WTC11 (cell line): Measurements from ENCODE around the gene ADGRG3. TPM values are rescaled to one million over a fixed set of nuclear protein-coding genes. Genes with fewer than 3 reads are reported as not detected.

ENCODE experiments used
- ATAC-seq: fragments of 200-7000 bp; cut with Tn5 transposase; 2 replicates; pipeline ENCODE4 v1.10.0; 2021; ENCODE audit warnings: mild to moderate bottlenecking, moderate library complexity
- CTCF ChIA-PET: fragments of 300-600 bp; sonication (Branson Sonifier 250); formaldehyde crosslinking; loops from one replicate; lab custom pipeline; 2021; ENCODE audit warnings: antibody characterized with exemption; lab: Charles Lee
- POLR2A ChIA-PET: fragments of 350-600 bp; sonication (Branson Sonifier 250); formaldehyde crosslinking; loops from one replicate; lab custom pipeline; 2021; ENCODE audit warnings: antibody characterized with exemption; lab: Charles Lee
- DNase-seq: peaks from one replicate; pipeline ENCODE4 v3.0.0; 2021; ENCODE audit warnings: low spot score
- H3K27ac Mint-ChIP-seq: 2 replicates; pipeline ENCODE4 v1.8.0; 2021; ENCODE audit warnings: mixed read lengths
- H3K27me3 Mint-ChIP-seq: 2 replicates; pipeline ENCODE4 v1.8.0; 2021; ENCODE audit warnings: low read depth, mild to moderate bottlenecking, moderate library complexity, mixed read lengths
- H3K36me3 Mint-ChIP-seq: 2 replicates; pipeline ENCODE4 v1.8.0; 2021; ENCODE audit warnings: mixed read lengths
- H3K4me1 Mint-ChIP-seq: 2 replicates; pipeline ENCODE4 v1.8.0; 2022; ENCODE audit warnings: mixed read lengths
- H3K4me3 Mint-ChIP-seq: 2 replicates; pipeline ENCODE4 v1.8.0; 2021; ENCODE audit warnings: mild to moderate bottlenecking, moderate library complexity, mixed read lengths
- H3K9me3 Mint-ChIP-seq: 2 replicates; pipeline ENCODE4 v1.8.0; 2021; ENCODE audit warnings: mixed read lengths
- FOXK1 ChIP-seq: sonication (generic); formaldehyde crosslinking; IDR thresholded peaks from 2 replicates; pipeline ENCODE4 v1.8.0; 2022; ENCODE audit warnings: mild to moderate bottlenecking, moderate library complexity, missing genetic modification reagents
- IRF2 ChIP-seq: sonication (generic); formaldehyde crosslinking; IDR thresholded peaks from 2 replicates; pipeline ENCODE4 v1.8.0; 2022; ENCODE audit warnings: low read depth, missing genetic modification reagents, borderline replicate concordance
- JUN ChIP-seq: sonication (generic); formaldehyde crosslinking; IDR thresholded peaks from 2 replicates; pipeline ENCODE4 v1.8.0; 2023; ENCODE audit warnings: mild to moderate bottlenecking, missing genetic modification reagents
- KAT7 ChIP-seq: sonication (generic); formaldehyde crosslinking; IDR thresholded peaks from 2 replicates; pipeline ENCODE4 v1.8.1; 2023; ENCODE audit warnings: missing genetic modification reagents, mild to moderate bottlenecking, borderline replicate concordance
- RELA ChIP-seq: sonication (generic); formaldehyde crosslinking; IDR thresholded peaks from 2 replicates; pipeline ENCODE4 v1.8.1; 2022; ENCODE audit warnings: missing genetic modification reagents, mild to moderate bottlenecking, borderline replicate concordance
- ZNF138 ChIP-seq: sonication (generic); formaldehyde crosslinking; conservative IDR thresholded peaks from 2 replicates; pipeline ENCODE4 v1.8.1; 2022; ENCODE audit warnings: mild to moderate bottlenecking, moderate library complexity, missing genetic modification reagents
- ZNF263 ChIP-seq: sonication (generic); formaldehyde crosslinking; IDR thresholded peaks from 2 replicates; pipeline ENCODE4 v1.8.1; 2022; ENCODE audit warnings: low read depth, mild to moderate bottlenecking, moderate library complexity, missing genetic modification reagents
- ZNF671 ChIP-seq: fragments of 250-450 bp; sonication (Bioruptor Pico); IDR thresholded peaks from 2 replicates; pipeline ENCODE4 v1.8.0; 2021; ENCODE audit warnings: mild to moderate bottlenecking
- total RNA-seq: library from RNA; stranded (reverse); gene quantifications from 3 replicates; pipeline ENCODE4 v1.2.3, GENCODE V29; 2021
- TF ChIP-seq, protein P1 (sequence below): sonication (generic); formaldehyde crosslinking; IDR thresholded peaks from 2 replicates; pipeline ENCODE4 v1.8.0; 2022; ENCODE audit warnings: mild to moderate bottlenecking, missing genetic modification reagents
- TF ChIP-seq, protein P2 (sequence below): sonication (generic); formaldehyde crosslinking; IDR thresholded peaks from 2 replicates; pipeline ENCODE4 v1.8.1; 2022; ENCODE audit warnings: low read depth, mild to moderate bottlenecking, moderate library complexity, missing genetic modification reagents, borderline replicate concordance
- TF ChIP-seq, protein P3 (sequence below): sonication (generic); formaldehyde crosslinking; IDR thresholded peaks from 2 replicates; pipeline ENCODE4 v1.8.1; 2023; ENCODE audit warnings: mild to moderate bottlenecking, missing genetic modification reagents, borderline replicate concordance
- TF ChIP-seq, protein P4 (sequence below): sonication (generic); formaldehyde crosslinking; IDR thresholded peaks from 2 replicates; pipeline ENCODE4 v1.8.1; 2023; ENCODE audit warnings: mild to moderate bottlenecking, missing genetic modification reagents, moderate library complexity
- TF ChIP-seq, protein P5 (sequence below): sonication (generic); formaldehyde crosslinking; IDR thresholded peaks from 2 replicates; pipeline ENCODE4 v1.8.1; 2023; ENCODE audit warnings: mild to moderate bottlenecking, missing genetic modification reagents
- TF ChIP-seq, protein P6 (sequence below): sonication (generic); formaldehyde crosslinking; IDR thresholded peaks from 2 replicates; pipeline ENCODE4 v1.8.1; 2023; ENCODE audit warnings: mild to moderate bottlenecking, missing genetic modification reagents, moderate library complexity
- TF ChIP-seq, protein P7 (sequence below): sonication (generic); formaldehyde crosslinking; IDR thresholded peaks from 2 replicates; pipeline ENCODE4 v1.8.0; 2023; ENCODE audit warnings: mild to moderate bottlenecking, missing genetic modification reagents

Gene ADGRG3
- total RNA-seq, 1 experiment from 2014 or later, result 0.44 TPM

DNA sequence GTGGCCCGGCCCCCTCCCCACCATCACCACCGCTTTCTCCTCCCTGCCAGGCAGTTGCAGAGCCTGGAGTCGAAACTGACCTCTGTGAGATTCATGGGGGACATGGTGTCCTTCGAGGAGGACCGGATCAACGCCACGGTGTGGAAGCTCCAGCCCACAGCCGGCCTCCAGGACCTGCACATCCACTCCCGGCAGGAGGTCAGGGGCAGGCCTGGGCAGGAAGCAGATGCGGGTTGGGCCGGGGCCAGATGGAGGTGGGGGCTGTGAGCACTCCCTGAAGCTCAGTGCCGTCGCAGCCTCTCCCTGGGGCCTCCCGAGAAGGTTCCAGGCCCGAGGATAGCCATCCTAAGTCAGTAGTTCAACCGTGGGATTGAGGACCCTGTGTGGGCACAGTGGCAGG, 14.2 kb upstream of the ADGRG3 start:
- ATAC-seq, result no peak
- POLR2A ChIA-PET, result no interaction called here
- CTCF ChIA-PET, result interaction anchor here (0.6 to 2.9 kb wide), 6 partner anchors 11 to 78 kb away, joined by 3 to 9 read pairs (median 4); partner anchors contain the start of gene ADGRG3
- Mint-ChIP-seq H3K4me3 (no peak overlapping the region), H3K36me3 (no peaks in the 10 kb centered on the region), H3K9me3 (no peaks in the 10 kb centered on the region), H3K4me1 (0 out of 2 replicates have a peak, but pooled peaks cover 3% of the 10 kb centered on the region), H3K27me3 (no peaks in the 10 kb centered on the region), H3K27ac (no peak overlapping the region)
- TF ChIP-seq ZNF138 (CRISPR knock-in tag) (no peak), ZNF263 (CRISPR knock-in tag) (no peak), JUN (no peak), ZNF671 (CRISPR knock-in tag) (no peak), FOXK1 (CRISPR knock-in tag) (no peak), RELA (CRISPR knock-in tag) (no peak), KAT7 (no peak), IRF2 (CRISPR knock-in tag) (no peak)
- TF ChIP-seq, protein P1, sequence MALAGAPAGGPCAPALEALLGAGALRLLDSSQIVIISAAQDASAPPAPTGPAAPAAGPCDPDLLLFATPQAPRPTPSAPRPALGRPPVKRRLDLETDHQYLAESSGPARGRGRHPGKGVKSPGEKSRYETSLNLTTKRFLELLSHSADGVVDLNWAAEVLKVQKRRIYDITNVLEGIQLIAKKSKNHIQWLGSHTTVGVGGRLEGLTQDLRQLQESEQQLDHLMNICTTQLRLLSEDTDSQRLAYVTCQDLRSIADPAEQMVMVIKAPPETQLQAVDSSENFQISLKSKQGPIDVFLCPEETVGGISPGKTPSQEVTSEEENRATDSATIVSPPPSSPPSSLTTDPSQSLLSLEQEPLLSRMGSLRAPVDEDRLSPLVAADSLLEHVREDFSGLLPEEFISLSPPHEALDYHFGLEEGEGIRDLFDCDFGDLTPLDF (CRISPR knock-in tag), result no peak
- TF ChIP-seq, protein P2, sequence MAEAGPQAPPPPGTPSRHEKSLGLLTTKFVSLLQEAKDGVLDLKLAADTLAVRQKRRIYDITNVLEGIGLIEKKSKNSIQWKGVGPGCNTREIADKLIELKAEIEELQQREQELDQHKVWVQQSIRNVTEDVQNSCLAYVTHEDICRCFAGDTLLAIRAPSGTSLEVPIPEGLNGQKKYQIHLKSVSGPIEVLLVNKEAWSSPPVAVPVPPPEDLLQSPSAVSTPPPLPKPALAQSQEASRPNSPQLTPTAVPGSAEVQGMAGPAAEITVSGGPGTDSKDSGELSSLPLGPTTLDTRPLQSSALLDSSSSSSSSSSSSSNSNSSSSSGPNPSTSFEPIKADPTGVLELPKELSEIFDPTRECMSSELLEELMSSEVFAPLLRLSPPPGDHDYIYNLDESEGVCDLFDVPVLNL (CRISPR knock-in tag), result no peak
- TF ChIP-seq, protein P3, sequence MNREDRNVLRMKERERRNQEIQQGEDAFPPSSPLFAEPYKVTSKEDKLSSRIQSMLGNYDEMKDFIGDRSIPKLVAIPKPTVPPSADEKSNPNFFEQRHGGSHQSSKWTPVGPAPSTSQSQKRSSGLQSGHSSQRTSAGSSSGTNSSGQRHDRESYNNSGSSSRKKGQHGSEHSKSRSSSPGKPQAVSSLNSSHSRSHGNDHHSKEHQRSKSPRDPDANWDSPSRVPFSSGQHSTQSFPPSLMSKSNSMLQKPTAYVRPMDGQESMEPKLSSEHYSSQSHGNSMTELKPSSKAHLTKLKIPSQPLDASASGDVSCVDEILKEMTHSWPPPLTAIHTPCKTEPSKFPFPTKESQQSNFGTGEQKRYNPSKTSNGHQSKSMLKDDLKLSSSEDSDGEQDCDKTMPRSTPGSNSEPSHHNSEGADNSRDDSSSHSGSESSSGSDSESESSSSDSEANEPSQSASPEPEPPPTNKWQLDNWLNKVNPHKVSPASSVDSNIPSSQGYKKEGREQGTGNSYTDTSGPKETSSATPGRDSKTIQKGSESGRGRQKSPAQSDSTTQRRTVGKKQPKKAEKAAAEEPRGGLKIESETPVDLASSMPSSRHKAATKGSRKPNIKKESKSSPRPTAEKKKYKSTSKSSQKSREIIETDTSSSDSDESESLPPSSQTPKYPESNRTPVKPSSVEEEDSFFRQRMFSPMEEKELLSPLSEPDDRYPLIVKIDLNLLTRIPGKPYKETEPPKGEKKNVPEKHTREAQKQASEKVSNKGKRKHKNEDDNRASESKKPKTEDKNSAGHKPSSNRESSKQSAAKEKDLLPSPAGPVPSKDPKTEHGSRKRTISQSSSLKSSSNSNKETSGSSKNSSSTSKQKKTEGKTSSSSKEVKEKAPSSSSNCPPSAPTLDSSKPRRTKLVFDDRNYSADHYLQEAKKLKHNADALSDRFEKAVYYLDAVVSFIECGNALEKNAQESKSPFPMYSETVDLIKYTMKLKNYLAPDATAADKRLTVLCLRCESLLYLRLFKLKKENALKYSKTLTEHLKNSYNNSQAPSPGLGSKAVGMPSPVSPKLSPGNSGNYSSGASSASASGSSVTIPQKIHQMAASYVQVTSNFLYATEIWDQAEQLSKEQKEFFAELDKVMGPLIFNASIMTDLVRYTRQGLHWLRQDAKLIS (CRISPR knock-in tag), result no peak
- TF ChIP-seq, protein P4, sequence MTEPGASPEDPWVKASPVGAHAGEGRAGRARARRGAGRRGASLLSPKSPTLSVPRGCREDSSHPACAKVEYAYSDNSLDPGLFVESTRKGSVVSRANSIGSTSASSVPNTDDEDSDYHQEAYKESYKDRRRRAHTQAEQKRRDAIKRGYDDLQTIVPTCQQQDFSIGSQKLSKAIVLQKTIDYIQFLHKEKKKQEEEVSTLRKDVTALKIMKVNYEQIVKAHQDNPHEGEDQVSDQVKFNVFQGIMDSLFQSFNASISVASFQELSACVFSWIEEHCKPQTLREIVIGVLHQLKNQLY (CRISPR knock-in tag), result no peak
- TF ChIP-seq, protein P5, sequence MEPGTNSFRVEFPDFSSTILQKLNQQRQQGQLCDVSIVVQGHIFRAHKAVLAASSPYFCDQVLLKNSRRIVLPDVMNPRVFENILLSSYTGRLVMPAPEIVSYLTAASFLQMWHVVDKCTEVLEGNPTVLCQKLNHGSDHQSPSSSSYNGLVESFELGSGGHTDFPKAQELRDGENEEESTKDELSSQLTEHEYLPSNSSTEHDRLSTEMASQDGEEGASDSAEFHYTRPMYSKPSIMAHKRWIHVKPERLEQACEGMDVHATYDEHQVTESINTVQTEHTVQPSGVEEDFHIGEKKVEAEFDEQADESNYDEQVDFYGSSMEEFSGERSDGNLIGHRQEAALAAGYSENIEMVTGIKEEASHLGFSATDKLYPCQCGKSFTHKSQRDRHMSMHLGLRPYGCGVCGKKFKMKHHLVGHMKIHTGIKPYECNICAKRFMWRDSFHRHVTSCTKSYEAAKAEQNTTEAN, result no peak
- DNase-seq, result no peak

DNA sequence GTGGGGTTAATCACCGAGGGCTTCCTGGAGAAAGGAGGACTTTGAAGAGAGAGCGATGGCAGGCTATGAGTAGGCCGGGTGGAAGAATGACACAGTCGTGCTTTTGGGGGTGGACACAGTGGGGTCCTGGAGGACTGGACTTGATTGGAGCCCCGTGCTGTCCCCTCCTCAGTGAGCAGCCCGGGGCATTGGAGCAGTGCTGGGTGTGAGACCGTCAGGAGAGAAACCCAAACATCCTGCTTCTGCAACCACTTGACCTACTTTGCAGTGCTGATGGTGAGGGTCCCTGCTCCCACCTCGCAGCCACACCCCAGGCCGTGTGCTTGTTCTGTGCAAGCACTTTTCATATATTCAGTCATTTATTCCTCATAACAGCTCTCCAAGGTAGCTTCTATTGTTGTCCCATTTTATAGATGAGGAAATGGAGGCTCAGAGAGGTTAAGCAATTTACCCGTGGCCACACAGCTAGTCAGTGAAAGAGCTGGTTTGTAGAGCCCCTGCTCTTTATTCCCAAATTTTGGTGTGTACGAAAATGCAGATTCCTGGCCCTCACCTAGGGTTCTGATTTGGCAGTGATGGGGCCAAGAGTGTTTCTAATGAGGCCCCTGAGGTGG, 11.7 kb upstream of the ADGRG3 start:
- CTCF ChIA-PET, result no interaction called here
- H3K27me3 Mint-ChIP-seq, result no peaks in the 10 kb centered on the region
- H3K4me3 Mint-ChIP-seq, result no peak overlapping the region
- POLR2A ChIA-PET, result no interaction called here
- H3K4me1 Mint-ChIP-seq, result 0 out of 2 replicates have a peak, but pooled peaks cover 3% of the 10 kb centered on the region
- DNase-seq (no peak), ATAC-seq (no peak)
- H3K36me3 Mint-ChIP-seq, result no peaks in the 10 kb centered on the region
- no peak overlapping the region for H3K27ac Mint-ChIP-seq
- H3K9me3 Mint-ChIP-seq, result no peaks in the 10 kb centered on the region
- TF ChIP-seq, protein P6, sequence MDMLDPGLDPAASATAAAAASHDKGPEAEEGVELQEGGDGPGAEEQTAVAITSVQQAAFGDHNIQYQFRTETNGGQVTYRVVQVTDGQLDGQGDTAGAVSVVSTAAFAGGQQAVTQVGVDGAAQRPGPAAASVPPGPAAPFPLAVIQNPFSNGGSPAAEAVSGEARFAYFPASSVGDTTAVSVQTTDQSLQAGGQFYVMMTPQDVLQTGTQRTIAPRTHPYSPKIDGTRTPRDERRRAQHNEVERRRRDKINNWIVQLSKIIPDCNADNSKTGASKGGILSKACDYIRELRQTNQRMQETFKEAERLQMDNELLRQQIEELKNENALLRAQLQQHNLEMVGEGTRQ, result no peak
- TF ChIP-seq, protein P7, sequence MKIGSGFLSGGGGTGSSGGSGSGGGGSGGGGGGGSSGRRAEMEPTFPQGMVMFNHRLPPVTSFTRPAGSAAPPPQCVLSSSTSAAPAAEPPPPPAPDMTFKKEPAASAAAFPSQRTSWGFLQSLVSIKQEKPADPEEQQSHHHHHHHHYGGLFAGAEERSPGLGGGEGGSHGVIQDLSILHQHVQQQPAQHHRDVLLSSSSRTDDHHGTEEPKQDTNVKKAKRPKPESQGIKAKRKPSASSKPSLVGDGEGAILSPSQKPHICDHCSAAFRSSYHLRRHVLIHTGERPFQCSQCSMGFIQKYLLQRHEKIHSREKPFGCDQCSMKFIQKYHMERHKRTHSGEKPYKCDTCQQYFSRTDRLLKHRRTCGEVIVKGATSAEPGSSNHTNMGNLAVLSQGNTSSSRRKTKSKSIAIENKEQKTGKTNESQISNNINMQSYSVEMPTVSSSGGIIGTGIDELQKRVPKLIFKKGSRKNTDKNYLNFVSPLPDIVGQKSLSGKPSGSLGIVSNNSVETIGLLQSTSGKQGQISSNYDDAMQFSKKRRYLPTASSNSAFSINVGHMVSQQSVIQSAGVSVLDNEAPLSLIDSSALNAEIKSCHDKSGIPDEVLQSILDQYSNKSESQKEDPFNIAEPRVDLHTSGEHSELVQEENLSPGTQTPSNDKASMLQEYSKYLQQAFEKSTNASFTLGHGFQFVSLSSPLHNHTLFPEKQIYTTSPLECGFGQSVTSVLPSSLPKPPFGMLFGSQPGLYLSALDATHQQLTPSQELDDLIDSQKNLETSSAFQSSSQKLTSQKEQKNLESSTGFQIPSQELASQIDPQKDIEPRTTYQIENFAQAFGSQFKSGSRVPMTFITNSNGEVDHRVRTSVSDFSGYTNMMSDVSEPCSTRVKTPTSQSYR (CRISPR knock-in tag), result no peak
- TF ChIP-seq, protein P3 (CRISPR knock-in tag), result no peak
- TF ChIP-seq ZNF263 (CRISPR knock-in tag), result no peak
